GM12891 (cell line): ENCODE data around the gene KCNIP1.

Source experiments
- PAX5 ChIP-seq: IDR thresholded peaks from 2 replicates; pipeline ENCODE4 v1.6.1; 2011; ENCODE audit warnings: low read length, moderate library complexity, mild to moderate bottlenecking; ENCODE audit not compliant: insufficient read depth, severe bottlenecking
- POLR2A ChIP-seq: IDR thresholded peaks from 2 replicates; pipeline ENCODE4 v1.6.1; 2011; ENCODE audit warnings: low read depth, low read length, control low read depth
- POLR2AphosphoS5 ChIP-seq: IDR thresholded peaks from 2 replicates; pipeline ENCODE4 v1.6.1; 2011; ENCODE audit warnings: low read depth, low read length, control low read depth
- POU2F2 ChIP-seq: IDR thresholded peaks from 2 replicates; pipeline ENCODE4 v1.6.1; 2011; ENCODE audit warnings: low read depth, mild to moderate bottlenecking, control low read depth, low read length, moderate library complexity
- SPI1 ChIP-seq: IDR thresholded peaks from 2 replicates; pipeline ENCODE4 v1.6.1; 2011; ENCODE audit warnings: low read depth, low read length, control low read depth
- TAF1 ChIP-seq: IDR thresholded peaks from 2 replicates; pipeline ENCODE4 v1.6.1; 2011; ENCODE audit warnings: low read depth, low read length, control low read depth

DNA sequence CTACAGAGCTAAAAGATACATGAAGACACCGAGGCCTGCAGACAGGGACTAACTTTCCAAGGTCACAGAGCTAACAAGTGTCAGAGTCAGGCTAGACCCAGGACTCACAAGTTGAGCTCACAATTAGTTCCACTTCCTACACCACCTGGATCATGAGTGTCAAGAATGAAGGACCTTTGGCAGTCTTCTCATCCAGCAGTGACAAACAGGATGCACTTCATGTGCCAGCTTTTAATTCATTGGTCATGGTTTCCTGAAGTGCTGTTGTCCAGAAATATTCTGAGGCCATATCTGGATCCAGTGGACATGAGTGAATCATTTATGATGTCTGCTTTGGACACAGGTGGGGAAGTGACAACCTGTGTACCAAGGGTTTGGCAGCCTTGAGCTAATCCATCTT is 77.4 kb downstream of the KCNIP1 start:
- TF ChIP-seq TAF1: no peak
- no peak for TF ChIP-seq POLR2A
- TF ChIP-seq POLR2AphosphoS5: no peak
- no peak for TF ChIP-seq SPI1
- TF ChIP-seq PAX5: no peak
- TF ChIP-seq POU2F2: no peak
